ENCODE data around the gene ROBO1.
"Not testable (repeated sequence)": the region's sequence is repeated elsewhere in the genome, so short reads cannot be mapped to it uniquely, and the experiment has no call there.

Gene ROBO1

DNA sequence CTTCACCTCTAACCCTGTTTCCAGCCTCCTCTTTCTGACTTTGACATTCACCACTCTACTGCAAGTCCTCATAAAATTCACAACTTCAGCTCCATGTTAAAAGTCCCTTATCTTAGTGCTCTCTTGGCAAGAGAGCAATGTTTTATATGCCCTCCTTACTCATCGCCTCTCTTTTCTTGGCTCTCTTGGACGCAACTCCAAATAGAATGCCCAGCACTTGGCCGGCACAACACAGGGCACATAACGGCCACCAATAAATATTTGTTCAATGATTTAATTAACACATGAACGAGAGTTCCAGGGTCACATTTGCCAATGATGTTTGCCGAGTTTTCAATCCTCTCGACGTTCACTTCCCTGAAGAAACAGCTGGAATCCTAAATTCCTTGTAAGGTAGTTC, 401.4 kb downstream of the ROBO1 start:
- no peak for DNase-seq

DNA sequence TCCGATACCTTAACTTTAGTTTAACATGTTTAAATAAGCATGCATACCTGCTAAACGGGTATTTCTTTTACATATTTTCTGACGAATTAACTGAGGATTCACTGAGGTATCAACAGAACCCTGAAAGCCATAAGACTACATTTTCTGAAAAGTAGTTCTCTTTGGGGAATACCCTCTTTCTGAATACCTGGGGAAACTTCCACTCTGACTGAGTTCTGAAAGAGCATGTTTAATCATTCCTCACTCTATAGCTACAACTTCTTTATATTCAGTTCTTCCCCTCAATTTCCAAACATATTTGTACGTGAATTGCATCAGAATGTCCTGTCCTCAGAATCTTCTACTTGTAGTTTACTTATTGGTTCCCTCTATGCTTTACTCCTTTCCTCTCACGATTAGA, 403.0 kb downstream of the ROBO1 start:
- no peak for DNase-seq

DNA sequence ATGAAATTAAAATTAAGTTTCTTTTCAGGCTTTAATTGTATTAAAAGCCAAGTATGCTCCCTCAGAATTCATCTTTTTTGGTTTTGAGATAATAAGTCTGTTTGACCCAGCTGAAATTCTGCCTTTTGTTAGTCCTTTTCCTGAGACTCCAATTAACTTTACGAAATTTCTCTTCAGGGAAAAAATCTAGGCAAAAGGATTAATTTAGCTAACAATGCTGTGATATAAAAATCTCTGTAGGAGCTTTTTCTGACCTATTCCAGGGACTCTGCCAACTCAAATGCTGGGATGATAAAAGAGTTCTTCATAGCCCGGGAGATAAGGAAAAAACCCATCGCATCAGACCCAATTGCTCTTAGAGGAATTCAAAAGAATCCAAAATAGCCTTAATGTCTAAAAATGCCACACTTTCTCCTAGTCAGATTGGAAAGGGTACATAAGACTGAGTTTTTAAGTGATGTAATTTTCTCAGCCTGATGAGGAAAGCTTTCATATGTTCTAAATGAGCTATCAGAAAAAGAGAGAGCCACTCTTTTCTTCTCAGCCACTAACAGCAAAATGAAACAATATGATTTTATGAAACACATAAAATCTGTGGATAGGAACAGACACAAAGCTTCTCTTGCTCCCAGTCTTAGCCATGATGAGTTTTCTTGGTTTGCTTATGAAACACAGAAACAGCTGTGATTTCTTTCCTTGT, 405.1 kb downstream of the ROBO1 start:
- DNase-seq = no peak

DNA sequence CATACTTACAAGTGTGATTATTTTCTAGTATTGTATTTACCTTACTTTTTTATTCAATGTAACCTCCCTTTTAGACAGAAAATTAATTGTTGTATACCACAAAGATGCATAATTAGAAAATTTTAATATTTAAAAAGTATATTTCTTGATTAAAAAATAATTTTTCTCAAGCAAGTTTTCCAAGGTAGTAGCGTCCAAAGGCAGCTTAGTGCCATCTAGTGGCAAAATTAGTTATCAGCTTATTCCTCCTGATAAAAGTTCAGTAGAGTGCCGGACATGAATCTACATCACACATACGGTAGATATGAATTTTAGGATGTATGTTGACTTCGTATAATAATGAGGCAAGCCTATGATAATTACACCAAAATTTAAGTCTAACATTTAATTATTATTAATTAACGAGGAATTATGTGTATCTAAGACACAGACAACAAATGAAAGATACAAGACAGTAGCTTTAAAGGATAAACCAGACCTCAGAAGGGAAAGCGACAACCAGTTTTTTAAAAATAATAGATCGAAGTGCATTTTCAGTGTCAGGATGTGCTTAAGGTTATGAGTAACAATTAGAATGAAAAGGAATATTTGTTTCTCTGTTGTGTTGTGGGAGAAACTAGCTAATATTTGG, 405.9 kb downstream of the ROBO1 start:
- no peak for DNase-seq

DNA sequence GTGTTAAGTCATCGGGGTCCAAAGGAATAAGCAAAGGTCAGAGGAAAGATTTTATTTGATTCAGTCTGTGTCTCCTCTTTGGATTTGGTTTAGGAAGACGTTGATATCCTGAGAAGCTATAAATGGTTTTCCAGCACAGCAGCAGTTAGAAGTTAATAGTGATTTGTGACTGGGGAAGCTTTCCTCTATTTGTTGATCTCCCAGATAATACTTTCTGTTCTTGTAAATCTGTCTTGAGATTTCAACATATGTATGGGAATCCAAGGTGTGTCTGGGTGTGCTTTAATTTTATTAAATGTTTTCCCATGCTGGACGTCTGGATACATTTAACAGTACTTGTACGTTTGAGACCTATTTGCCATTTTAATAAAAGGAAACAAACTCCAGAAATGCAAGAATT, 409.5 kb downstream of the ROBO1 start:
- DNase-seq = no peak

DNA sequence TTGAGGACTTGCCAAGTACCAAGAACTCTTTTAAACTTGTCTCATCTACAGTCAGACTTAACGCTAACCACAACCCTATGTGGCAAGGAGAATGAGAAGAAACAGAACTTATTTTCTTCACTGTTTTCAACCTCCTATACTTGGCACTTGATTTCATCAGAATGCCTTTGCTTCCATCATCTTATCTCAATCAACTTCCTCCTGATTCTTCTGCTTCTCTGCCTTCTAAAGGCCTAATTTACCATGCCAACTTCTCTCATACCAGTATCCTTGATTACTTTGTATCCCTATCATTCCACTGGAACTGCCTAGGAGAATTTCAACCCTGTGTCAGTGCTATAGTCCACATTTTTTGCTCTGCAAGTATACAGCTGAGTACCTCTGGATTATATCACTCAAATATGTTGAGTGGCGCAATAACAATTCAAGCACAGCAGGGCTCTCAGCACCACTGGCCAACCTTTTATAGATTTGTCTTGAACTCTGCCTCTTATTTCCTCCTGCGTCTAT, 413.6 kb downstream of the ROBO1 start:
- DNase-seq = no peak

DNA sequence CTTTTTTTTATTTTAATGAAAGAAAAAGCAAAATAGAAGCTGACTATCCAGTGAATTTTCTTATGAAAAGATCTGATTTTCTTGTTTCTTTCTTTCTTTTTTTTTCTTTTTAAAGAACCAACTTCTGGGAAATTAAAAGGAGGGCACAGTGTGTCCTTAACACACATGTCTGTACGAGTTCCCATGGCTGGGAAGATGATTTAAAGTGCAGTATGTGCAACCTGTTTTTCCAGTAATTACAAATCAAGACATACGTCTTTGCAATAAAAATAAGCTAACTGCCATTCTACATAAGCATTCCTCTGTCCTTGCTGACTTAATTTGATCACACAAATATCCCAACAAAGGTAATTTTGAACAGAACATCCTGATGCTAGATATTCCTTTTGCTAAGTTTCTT, 416.1 kb downstream of the ROBO1 start:
- DNase-seq = no peak

DNA sequence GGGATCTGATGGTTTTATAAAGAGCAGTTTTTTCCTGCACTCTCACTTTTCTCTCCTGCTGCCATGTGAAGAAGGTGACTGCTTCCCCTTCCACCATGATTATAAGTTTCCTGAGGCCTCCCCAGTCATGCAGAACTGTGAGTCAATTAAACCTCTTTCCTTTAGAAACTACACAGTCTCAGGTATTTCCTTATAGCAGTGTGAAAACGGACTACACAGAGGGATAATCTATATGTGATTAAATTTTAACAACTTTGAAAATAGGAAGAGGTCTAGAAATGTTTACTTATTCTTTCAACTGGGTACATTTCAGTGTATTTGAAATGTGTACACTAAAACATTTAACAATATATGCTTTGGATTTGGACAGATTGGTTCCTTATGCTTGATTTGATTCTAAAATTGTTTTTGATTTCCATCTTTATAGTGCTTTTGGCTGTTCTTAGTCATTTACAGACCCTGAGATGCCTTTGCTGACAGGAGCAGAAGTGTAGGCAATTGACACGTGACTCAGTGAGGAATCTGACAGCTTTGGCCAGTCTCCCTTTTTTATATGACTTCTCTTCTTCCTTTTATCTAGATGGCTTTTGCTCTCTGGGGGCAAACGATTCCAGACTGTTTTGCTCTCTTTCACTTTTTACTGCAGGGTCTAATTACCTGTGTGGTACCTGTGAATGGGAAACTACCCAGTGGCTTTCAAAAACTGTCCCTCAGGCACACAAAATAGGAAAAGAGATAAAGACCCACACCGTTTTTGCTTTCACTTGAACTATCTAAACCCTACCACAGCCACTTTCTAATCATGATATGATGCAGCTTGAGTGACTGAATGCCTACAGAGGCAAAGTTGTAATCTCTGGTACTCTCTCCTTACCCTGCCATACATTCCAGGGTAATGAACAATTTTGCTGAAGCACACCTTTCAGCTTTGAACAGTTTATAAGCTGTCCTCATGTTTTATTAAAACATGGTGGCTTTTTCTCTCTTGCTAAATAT, 422.6 kb downstream of the ROBO1 start:
- DNase-seq = no peak

DNA sequence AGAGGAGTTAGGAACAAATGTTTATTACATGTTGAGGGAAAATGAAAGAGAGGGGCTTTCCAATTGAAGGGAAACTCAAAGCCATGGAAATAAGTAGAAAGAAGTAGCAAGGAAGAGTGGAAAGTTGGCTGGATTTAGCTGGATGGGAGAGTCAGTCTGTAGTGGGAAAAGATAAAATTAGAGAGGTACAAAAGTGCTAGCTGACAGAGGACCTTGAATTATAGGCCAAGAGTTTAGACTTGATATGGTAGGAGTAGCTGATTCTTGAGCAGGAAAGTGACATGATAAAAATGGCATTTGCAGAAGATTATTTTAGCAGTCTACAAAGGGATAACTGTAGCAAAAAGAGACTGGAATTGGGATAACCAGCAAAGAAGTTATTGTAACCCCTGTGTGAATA, 425.8 kb downstream of the ROBO1 start:
- DNase-seq = no peak

DNA sequence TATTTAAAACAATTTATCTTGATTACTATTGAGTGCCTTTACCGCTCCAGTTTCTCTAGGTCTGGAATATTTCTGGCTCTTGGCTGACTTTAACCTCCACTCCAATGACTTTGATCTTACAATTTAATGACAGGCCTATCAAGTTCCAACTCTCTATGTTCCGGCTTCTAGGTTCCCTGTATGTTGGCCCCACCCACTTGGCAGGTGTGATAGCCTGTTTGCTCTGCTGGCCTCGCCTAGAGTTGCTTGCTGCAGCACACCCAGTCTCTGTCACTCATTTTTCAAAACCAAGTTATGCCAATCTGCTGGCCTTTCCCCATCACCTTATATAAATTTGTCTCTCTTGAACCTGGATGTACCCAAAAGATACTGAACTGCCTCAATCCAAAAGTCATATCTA, 428.0 kb downstream of the ROBO1 start:
- no peak for DNase-seq

DNA sequence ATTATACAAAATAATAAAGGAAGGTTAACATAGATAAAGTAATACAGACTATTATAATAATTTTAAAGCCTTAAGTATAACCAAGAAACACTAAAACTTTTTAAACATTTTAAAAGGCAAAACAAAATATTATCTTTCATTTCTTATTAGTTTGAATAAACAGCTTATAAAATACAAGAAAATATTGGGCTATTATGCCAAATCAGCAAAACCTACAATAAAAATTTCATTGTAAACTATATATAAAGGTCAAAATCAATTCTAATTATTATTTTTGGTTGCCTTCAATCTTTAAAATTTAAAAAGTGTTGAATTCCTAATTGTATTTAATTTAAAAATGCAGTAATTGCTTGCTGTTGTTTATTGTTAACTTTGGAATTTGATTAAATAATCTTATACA, 430.0 kb downstream of the ROBO1 start:
- DNase-seq = no peak

DNA sequence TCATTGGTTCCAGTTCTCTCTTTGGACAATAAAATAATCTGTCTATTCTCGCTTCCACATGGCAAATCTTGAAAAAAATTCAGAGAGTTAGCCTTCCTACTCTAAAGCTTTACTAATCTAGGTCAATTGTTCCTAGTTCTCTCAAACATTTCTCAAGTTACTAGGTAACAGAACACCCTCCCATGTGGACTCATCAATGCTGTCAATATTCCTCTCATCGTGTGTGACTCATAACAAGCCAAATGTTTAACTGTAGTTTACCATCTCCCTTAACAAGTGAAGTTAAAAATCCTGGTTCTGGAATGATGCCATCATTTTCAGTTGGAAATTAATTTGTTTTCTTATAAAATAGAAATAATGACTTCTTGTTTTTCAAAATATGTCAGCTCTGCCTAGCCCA, 438.6 kb downstream of the ROBO1 start:
- no peak for DNase-seq

DNA sequence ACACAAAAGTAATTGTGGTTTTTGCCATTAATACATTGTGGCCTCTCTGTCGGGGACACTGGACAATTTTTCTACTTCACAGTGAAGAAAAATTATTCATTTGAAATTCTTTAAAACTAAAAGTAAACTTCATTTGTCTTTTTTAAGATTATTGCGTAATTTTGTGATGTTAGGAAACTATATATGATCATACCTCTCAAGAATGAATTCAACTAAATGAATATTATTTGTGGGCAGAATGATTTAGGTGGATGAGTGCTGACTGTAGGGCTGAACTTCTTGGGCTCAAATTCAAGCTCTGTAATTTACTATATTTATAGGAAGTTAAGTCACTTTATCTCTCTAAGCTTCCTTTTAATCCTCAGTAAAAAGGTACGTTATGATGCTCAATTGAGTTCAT, 441.2 kb downstream of the ROBO1 start:
- DNase-seq = no peak

DNA sequence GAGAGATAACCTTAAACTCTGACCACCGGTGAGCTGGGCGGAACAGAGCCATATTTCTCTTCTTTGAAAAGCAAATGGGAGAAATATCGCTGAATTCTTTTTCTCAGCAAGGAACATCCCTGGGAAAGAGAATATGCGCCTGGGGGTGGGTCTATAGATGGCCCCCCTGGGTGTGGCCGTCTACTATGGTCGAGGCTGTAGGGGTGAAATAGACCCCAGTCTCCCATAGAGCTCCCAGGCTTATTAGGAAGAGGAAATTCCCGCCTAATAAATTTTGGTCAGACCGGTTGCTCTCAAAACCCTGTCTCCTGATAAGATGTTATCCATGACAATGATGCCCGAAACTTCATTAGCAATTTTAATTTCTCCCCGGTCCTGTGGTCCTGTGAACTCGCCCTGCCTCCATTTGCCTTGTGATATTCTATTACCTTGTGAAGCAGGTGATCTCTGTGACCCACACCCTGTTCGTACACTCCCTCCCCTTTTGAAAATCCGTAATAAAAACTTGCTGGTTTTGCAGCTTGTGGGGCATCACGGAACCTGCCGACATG, 441.9 kb downstream of the ROBO1 start:
- not testable (repeated sequence) for DNase-seq

DNA sequence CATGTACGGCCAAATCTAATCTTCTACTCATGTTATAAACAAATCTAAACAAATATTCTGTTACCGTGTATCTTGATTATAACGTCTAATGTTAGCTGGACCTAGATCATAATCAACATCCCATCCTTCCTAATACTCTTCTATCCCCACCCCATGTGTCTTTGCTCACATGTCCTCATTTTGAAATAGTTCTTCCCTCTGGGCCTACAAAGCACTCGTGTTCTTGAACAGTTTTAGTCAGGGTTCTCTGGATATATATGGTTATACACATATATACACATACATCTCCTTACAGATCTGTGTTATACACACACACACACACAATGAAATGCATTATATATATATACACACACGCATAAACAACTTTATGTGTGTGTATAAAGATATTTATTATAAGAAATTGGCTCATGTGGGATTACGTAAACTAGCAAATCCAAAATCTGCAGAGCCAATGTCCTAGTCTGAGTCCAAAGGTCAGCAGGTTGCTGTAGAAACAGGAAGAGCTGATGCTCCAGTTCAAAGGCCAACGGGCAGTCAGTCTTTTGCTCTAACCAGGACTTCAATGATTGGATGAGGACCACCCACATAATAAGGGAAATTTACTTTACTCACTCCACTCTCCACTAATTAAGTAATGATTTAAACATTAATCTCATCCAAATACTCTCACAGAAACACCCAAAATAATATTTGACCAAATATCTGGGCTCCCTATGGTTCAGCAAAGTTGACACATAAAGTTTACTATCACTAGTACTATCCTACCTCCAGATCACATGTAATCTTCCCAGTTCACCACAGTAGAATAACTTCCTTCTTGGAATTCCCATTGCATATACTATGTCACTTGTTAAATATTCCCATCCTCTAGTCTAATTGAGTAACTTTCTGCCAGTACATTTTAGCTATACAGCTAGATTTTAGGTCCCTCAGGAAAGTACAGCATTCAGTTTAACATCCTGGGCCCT, 450.0 kb downstream of the ROBO1 start:
- DNase-seq = no peak

DNA sequence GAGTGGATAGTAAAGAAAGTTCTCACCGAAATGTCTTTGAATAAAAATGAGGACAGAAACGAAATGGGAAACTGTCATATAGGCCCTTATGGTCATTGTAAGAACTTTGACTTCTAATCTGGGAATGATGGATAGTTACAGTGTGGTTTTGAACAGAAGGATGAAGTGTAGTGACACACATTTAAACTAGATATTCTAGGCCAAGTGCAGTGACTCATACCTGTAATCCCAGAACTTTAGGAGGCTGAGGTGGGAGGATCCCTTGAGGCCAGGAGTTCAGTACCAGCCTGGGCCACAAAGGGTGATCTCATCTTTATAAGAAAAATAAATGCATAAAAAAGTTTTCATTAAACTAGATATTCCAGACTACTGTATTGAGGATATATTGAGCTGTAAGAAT, 452.8 kb downstream of the ROBO1 start:
- no peak for DNase-seq

DNA sequence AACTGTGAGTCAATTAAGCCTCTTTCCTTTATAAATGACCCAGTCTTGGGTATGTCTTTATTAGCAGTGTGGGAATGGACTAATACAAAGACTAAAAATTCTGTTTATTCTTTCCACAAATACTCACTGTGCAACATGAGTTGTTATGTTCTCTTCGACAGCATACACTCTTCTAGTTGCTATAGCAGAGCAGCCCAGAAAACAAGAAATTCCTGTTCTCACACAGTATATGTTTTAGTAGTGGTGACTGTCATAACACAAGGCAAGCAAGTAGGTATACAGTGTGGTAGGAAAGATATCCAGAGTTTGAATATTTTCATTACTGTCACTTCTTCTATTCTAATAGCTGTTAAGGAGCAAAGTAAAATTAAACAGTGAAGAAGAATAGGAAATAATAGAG, 453.3 kb downstream of the ROBO1 start:
- no peak for DNase-seq

DNA sequence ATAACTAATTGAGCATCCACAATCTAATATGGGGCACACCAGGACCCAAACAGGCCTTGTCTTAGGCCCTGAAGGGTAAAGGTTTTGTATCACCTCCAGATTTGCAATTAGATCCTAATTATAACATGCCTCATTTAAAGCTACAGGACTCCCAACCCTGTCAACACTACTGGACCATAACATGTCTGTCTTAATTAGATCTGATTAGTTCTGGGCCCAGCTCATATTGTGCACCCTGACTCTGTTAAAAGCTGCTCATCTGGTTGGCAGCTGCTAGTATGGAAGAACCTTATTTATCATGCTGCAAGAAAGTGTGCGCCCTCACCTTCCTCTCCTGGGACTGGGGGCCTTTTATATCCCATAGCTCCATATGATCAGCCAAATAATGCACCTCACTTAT, 457.8 kb downstream of the ROBO1 start:
- DNase-seq = no peak

DNA sequence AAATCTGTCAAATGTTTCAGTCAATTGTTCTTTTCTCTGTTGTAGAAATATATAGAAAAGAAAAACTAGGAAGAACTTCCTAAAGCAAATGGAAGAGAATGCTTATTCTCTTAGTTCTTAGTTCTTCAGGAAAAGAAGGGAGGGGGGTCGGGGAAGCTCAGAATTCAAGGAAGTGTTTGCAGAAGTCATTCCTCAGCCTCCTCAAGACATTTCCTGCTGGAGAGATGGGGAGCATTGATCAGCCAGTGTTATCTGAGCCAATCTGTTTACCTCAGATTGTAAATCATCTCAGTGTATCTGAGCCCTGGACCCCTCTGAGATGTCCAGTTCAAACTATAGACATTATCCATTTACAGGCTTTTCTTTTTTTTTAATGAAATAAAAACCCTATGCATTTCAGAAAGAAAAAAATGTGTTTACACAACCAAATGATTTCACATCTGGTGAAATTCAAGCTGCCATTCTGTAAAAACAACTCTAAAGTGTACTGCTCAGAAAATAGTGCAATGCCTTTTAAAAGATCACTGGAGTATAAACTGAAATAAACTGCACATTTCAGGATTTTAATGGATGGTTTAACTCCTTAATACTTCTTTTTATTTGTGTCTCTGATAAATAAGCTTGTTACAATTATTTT, 460.7 kb downstream of the ROBO1 start:
- no peak for DNase-seq

DNA sequence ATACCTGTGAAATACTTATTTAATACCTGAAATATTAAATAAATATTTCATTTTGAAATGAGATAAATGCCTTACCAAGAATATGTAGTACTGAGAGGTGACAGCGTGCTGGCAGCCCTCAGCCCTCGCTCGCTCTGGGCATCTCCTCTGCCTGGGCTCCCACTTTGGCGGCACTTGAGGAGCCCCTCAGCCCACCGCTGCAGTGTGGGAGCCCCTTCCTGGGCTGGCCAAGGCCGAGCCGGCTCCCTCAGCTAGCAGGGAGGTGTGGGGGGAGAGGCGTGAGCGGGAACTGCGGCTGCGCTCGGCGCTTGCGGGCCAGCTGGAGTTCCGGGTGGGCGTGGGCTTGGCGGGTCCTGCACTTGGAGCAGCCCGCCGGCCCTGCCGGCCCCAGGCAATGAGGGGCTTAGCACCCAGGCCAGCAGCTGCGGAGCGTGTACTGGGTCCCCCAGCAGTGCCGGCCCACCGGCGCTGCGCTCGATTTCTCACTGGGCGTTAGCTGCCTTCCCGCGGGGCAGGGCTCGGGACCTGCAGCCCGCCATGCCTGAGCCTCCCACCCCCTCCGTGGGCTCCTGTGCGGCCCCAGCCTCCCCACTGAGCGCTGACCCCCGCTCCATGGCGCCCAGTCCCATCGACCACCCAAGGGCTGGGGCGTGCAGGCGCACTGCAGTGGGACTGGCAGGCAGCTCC, 467.7 kb downstream of the ROBO1 start:
- not testable (repeated sequence) for DNase-seq
